T-helper 1 cell treated with Interleukin-12 subunit alpha and Interleukin-12 subunit beta and Interleukin-4 antibody, amounts not matched to agents 30 μg/mL and 1 μg/mL, for 36 hours (primary cell): Measurements from ENCODE around the gene COA8.

ENCODE experiments used
- H3K27ac Mint-ChIP-seq: one replicate; pipeline ENCODE4 v1.8.0; 2021; ENCODE audit warnings: mild to moderate bottlenecking, mixed read lengths
- H3K27me3 Mint-ChIP-seq: one replicate; pipeline ENCODE4 v1.8.0; 2021; ENCODE audit warnings: low read depth, mixed read lengths
- H3K36me3 Mint-ChIP-seq: one replicate; pipeline ENCODE4 v1.8.0; 2021; ENCODE audit warnings: low read depth, mixed read lengths
- H3K4me1 Mint-ChIP-seq: one replicate; pipeline ENCODE4 v1.8.0; 2021; ENCODE audit warnings: low read depth, mixed read lengths
- H3K4me3 Mint-ChIP-seq: one replicate; pipeline ENCODE4 v1.8.0; 2021; ENCODE audit warnings: mild to moderate bottlenecking, moderate library complexity, mixed read lengths
- H3K9me3 Mint-ChIP-seq: one replicate; pipeline ENCODE4 v1.8.0; 2021; ENCODE audit warnings: mixed read lengths

The COA8 gene

DNA sequence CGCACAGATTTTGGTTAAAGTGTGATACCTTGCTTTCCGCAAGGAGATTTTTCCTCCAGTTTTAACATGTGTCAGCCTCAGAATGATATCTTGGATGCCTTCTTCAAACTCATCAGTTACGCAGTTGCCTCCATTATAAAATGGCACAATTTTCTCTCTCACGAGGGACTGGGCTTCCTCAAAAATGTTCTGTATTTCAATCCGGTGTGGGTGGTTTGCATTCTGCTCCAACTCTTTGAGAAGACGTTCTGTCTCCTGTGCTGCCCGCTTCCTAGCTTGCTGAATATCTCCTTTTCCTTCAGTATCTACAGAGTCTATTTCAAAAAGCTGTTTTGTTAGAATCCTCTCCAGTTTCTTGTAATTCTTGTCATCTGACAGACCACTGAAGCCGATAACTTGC is 2.1 kb upstream of the COA8 start:
- Mint-ChIP-seq H3K4me3 (peak overlapping the region; percentile 96), H3K27ac (no peak overlapping the region), H3K36me3 (peaks cover 19% of the 10 kb centered on the region), H3K4me1 (peaks cover 37% of the 10 kb centered on the region), H3K27me3 (no peaks in the 10 kb centered on the region), H3K9me3 (no peaks in the 10 kb centered on the region)

DNA sequence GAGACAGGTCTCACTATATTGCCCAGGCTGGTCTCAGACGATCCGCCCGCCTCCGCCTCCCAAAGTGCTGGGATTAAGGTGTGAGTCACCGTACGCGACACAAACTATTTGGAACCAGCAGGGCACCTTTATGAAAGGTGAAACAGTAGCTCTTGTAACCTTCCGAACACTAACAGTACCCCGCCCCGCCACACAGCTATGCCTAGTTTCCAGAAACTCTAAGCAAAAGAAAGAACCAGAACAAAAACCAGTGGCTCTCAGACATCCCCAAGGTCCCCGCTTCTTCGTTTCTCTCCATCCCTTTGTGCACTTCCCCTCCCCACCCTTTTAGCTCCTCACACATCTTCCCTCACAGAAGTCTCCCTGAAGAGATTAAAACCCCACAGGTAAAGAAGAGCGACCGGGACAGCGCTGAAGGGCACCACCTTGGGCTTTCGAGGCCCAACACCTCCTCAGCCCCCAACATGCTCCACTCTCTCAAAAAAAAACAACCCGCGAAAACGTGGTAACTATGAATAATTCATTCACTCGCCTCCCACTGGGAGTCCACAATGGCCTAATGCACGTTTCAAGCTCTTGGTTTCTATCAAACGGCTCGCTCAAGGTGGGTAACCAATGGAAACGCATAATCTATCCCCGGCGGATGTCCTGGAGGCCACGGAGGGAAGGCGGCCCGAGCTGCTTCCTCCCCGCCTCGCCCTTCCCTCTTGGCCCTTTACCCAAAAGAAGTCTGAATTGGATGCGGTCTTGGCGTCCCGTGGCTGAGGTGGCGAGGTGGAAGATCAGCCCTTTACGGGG is 1.2 kb upstream of the COA8 start:
- H3K4me1 Mint-ChIP-seq, result peaks cover 37% of the 10 kb centered on the region
- H3K27ac Mint-ChIP-seq, result peak overlapping the region; percentile 90
- H3K9me3 Mint-ChIP-seq, result no peaks in the 10 kb centered on the region
- H3K27me3 Mint-ChIP-seq, result no peaks in the 10 kb centered on the region
- peak overlapping the region; percentile 96 for H3K4me3 Mint-ChIP-seq
- peaks cover 19% of the 10 kb centered on the region for H3K36me3 Mint-ChIP-seq

DNA sequence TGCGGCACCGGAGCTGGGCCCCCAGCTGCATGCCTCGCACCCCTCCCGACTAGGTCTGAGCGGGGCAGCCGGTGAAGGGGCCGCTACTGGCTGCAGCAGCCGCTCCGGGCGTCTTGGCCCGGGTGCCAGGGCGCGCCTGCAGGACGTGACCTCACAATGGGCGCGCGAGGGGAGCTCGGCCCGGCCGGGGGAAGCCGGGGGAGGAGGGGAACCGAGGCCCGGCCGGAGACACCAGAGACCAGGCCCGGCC is 656 bp upstream of the COA8 start:
- peaks cover 36% of the 10 kb centered on the region for H3K4me1 Mint-ChIP-seq
- peak overlapping the region; percentile 90 for H3K27ac Mint-ChIP-seq
- no peaks in the 10 kb centered on the region for H3K27me3 Mint-ChIP-seq
- H3K36me3 Mint-ChIP-seq, result peaks cover 19% of the 10 kb centered on the region
- peak overlapping the region; percentile 96 for H3K4me3 Mint-ChIP-seq
- no peaks in the 10 kb centered on the region for H3K9me3 Mint-ChIP-seq

DNA sequence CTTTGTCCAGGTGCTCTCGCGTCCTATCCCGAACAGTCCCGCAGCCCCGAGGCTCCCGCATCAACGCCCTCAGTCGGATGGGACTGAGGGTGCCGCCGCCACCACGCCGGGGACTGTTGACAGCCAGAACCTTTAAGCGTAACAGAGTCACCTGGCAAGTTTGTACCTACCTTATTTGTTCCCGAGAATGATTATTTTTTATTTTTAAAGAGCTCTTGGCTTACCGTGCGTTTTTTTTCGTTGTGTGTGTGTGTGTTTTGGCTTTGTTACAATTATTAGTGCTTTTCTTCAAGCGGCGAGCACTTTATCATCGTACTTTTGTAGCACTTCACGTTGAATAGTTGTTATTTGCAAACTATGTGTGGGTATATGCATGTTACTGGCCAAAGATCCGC is 463 bp downstream of the COA8 start:
- Mint-ChIP-seq H3K9me3 (no peaks in the 10 kb centered on the region), H3K4me1 (peaks cover 35% of the 10 kb centered on the region), H3K27me3 (no peaks in the 10 kb centered on the region), H3K27ac (peak overlapping the region; percentile 83), H3K36me3 (peaks cover 17% of the 10 kb centered on the region), H3K4me3 (peak overlapping the region; percentile 91)

DNA sequence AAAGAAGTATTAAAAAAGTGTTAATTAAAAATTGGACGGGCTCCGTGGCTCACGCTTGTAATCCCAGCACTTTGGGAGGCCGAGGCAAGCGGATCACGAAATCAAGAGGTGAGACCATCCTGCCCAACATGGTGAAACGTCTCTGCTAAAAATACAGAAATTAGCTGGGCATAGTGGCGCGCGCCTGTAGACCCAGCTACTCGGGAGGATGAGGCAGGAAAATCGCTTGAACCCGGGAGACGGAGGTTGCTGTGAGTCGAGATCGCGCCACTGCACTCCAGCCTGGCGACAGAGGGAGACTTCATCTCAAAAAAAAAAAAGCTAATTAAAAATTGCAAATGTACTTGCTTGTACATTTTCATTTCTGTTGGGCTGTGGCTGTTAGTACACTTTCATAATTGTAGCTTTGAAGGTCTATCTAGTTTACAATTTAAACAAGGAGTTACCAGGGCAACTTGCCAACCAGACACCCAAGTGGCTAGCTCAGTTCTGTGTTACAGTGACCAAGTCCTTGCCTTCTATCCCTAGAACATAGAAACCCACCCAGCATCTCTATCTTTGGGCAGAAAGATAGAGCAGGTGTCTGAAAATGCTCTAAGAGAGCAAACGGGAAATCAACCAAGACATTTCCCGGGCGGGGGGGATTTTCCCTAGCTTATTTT is 1.2 kb downstream of the COA8 start:
- Mint-ChIP-seq H3K9me3 (no peaks in the 10 kb centered on the region), H3K27me3 (no peaks in the 10 kb centered on the region), H3K4me1 (peaks cover 33% of the 10 kb centered on the region), H3K4me3 (peak overlapping the region; percentile 91), H3K27ac (peak overlapping the region; percentile 31), H3K36me3 (peaks cover 14% of the 10 kb centered on the region)

DNA sequence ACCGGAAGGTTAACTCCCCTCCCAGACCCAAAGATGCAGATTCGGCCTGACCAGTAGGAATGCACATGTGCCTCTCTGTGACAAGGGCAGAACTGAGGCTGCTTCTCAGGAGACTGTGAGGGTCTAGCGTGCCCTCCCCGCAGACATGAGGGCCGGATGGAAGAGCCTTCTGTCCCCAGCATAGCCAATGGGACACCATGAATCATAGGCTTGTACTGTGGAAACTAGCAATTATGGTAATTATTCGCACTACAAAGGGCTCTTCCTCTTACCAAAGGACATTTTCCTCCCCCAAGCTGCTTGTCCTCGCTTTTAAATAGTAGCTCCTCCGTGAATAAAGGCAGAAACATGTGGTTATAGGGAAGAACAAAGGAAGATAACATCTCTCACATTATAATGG is 6.2 kb downstream of the COA8 start:
- Mint-ChIP-seq H3K9me3 (no peaks in the 10 kb centered on the region), H3K27ac (no peak overlapping the region), H3K27me3 (no peaks in the 10 kb centered on the region), H3K4me3 (no peak overlapping the region), H3K36me3 (peaks cover 4% of the 10 kb centered on the region), H3K4me1 (peaks cover 7% of the 10 kb centered on the region)

DNA sequence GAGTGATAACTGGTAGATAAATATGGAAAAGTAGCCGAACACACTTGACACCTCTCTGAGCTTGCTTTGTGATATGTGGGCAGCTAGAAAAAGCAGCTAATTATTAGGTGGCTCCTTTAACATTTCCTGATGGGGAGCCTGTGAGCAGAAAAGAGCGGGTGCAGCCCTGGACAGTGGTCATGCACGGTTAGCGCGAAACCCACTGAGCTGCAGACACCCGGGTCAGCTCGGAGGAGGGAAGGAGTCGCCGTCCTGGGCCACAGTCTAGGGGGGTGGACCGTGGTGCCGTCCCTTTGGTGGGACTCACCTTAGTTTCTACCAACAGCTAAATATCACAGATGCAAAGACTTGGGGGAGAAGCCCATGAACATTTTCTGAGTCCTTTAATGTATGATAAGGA is 6.6 kb downstream of the COA8 start:
- Mint-ChIP-seq H3K9me3 (no peaks in the 10 kb centered on the region), H3K36me3 (peaks cover 5% of the 10 kb centered on the region), H3K27ac (no peak overlapping the region), H3K4me1 (peaks cover 4% of the 10 kb centered on the region), H3K4me3 (no peak overlapping the region), H3K27me3 (no peaks in the 10 kb centered on the region)

DNA sequence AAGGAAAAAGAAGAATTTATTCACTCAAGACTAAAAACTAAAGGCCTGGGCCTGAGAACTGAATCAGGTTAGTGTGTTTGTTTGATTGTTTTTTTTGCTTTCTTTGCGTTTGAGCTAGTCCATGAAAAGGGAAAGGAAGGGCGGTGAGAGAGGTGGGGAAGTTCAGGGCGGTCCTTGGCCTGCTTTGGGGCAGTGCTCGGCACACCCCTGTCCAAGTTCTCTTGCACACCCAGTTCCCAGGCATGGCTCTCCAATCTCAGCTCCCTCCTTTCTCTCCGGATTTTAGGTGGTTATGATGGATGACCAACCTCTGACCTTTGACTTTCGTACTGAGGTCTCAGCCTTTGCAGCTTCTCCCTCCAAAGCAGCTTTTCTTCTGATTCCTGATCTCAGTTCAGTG is 11.3 kb downstream of the COA8 start:
- Mint-ChIP-seq H3K9me3 (no peaks in the 10 kb centered on the region), H3K4me3 (no peak overlapping the region), H3K27ac (no peak overlapping the region), H3K36me3 (peaks cover 16% of the 10 kb centered on the region), H3K4me1 (no peaks in the 10 kb centered on the region), H3K27me3 (no peaks in the 10 kb centered on the region)

DNA sequence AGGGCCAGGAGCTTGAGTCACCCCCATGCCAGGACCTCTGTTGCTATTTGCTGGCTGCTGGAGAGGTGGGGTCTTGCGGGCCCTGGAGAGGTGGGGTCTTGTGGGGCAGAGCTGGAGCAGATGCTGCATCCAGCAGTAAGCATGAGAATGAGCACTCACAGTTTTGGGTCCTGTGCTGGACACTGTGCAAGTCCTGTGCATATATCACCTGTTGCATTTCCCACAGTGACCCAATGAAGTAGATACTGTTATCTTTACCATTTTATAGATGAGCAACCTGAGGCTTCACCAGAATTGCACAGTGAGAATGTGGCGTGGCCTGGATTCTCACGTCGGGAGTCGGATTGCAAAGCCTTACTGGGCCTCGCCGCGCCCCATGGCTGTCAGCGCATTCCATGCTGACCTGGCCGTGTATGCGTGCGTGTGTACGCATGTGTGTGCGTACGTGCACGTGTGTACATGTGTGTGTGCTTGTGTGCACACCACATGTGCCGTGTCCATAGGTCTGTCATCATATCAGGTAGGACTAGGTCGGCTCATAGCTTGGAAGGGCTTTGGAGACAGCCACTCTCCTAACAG is 12.0 kb downstream of the COA8 start:
- H3K9me3 Mint-ChIP-seq, result no peaks in the 10 kb centered on the region
- H3K27me3 Mint-ChIP-seq, result no peaks in the 10 kb centered on the region
- no peak overlapping the region for H3K27ac Mint-ChIP-seq
- peaks cover 16% of the 10 kb centered on the region for H3K36me3 Mint-ChIP-seq
- H3K4me3 Mint-ChIP-seq, result no peak overlapping the region
- H3K4me1 Mint-ChIP-seq, result no peaks in the 10 kb centered on the region

DNA sequence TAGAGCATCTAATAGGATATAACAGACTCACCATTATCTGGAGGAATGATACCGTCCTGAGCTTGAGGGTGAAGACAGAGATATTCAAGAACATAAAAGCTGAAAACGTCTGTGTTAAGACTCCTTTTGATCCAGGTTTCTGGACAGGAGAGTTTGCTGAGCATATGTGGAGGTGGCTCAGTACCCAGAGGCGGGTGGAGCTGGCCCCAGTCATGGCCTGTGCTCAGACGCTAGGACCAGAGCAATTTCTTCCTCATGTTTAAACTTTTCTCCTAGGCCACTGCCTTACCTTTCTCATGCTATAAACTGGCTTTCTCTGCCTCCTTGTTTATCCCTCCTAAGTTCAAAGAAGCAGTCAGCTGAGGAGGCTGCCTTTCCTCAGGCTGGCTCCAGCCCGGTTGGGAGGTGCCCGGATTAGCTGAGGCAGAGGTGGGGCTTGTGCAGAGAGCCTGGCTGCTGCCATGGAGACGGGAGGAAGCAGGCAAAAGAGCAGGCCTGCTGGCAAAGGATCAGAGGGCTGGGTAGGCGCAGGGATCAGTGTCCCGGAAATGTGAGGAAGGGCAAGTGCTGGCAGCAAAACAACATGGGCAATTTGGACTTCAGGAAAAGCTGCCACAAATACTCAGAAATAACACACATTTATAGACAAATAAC is 13.7 kb downstream of the COA8 start:
- H3K4me1 Mint-ChIP-seq, result no peaks in the 10 kb centered on the region
- H3K36me3 Mint-ChIP-seq, result peaks cover 16% of the 10 kb centered on the region
- H3K9me3 Mint-ChIP-seq, result no peaks in the 10 kb centered on the region
- no peak overlapping the region for H3K4me3 Mint-ChIP-seq
- H3K27me3 Mint-ChIP-seq, result no peaks in the 10 kb centered on the region
- H3K27ac Mint-ChIP-seq, result peak overlapping the region; percentile 26

DNA sequence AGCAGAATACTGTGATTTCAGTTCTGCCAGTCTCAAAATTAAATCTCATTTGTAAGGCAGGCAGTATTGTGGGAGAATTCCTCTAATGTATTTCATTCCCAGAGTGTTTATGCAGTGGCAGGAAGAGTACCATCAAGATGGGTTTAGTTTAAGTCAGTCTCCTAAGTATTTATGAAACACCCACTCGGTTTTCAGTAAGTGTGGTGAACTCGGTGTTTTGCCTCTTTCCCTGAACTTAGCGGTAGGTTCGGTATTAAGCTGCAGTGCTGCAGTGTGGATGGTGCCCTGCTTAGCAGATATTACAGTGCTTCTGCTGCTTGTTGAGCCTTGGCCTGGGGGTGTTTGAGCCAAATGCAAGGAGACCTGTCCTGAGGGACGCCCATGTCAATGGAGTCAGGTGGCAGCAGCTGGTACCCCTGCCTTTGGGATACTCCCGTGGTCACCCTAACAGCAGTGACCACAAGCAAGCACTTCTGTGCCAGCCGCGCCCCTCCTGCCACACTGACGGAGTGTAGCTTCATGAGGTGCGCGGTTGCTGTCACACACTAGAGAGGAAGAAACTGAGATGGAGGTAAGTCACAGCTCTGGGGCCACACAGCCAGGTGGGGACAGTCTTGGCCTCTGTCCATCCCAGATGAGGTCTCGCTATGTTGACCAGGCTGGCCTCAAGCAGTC is 15.8 kb downstream of the COA8 start:
- no peaks in the 10 kb centered on the region for H3K4me1 Mint-ChIP-seq
- no peaks in the 10 kb centered on the region for H3K9me3 Mint-ChIP-seq
- H3K4me3 Mint-ChIP-seq, result no peak overlapping the region
- no peaks in the 10 kb centered on the region for H3K27me3 Mint-ChIP-seq
- no peak overlapping the region for H3K27ac Mint-ChIP-seq
- H3K36me3 Mint-ChIP-seq, result peaks cover 13% of the 10 kb centered on the region

DNA sequence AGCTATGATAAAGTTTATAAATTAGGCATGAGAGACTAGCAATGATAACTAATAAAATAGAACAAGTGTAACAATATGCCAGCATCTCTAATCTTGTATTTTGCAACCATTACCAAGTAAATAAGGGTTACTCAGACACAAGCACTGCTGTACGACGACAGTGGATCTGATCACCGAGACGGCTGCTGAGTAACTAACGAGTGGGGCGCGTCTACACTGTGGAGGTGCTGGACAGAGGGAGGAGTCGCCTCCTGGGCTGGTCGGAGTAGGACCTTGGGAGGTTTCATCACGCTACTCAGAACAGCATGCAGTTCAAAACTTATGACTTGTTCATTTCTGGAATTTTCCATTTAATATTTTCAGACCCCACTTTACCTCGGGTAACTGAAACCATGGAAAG is 18.4 kb downstream of the COA8 start:
- Mint-ChIP-seq H3K27me3 (no peaks in the 10 kb centered on the region), H3K4me3 (no peak overlapping the region), H3K36me3 (peaks cover 3% of the 10 kb centered on the region), H3K9me3 (no peaks in the 10 kb centered on the region), H3K4me1 (no peaks in the 10 kb centered on the region), H3K27ac (no peak overlapping the region)

DNA sequence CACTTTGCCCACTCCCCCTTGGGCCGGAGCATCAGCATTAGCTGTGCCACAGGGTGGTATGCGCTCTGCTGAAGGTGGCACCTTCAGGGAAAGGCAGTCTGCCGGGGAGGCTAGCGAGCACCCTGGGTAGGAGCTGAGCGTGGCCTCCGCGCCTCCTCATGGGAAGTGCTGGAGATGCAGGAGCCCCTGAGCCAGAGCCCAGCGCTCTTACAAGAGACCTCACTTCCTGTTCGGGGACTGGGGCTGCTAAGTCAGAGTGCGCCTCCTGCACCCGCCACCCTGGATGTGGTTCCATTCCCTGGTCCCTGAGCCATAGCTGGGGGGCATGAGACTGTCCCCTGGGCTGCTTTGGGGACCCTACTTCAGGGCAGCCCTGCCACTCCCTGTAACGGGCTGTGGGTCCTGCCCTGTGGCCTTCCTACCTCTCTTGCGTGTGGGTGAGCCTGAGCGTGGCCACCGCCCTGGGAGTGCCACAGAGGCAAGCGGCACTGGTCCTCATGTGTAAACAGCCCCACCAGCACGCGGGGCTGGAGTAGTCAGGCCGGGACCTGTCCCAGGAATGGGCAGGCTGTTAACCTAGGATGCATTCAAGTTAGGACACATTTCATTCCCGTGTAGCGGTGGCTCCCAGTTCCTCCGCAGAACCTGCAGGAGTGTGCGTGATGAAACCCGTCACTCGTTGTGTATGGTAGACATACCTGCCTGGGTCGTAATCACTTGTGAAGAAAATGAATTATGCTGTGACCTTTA is 19.4 kb downstream of the COA8 start:
- no peaks in the 10 kb centered on the region for H3K9me3 Mint-ChIP-seq
- no peak overlapping the region for H3K27ac Mint-ChIP-seq
- H3K4me1 Mint-ChIP-seq, result no peaks in the 10 kb centered on the region
- no peak overlapping the region for H3K4me3 Mint-ChIP-seq
- no peaks in the 10 kb centered on the region for H3K36me3 Mint-ChIP-seq
- H3K27me3 Mint-ChIP-seq, result no peaks in the 10 kb centered on the region

DNA sequence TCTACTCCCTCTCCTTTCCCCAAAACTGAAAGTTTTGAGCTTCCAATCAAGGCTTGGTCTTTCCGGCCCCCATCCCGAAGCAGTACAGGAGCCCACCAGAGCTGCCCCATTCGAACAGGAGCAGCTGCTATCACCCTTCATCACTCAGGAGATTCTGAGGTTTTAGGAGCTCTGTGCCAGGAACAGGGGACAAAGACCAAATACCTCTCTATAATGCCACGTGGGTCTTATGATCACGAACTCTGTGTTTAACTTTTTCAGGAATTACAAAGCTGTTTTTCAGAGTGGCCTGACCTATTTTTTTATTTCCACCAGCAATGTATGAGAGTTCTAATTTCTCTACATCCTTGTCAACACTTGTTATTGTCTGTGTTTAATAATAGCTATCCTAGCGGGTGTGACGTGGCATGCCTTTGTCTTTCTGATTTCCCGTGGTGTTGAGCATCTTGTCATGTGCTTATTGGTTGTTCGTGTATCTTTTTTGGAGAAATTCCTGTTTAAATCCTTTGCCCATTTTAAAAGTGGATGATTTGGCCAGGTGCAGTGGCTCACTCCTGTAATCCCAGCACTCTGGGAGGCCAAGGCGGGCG is 21.7 kb downstream of the COA8 start:
- Mint-ChIP-seq H3K27ac (no peak overlapping the region), H3K4me1 (no peaks in the 10 kb centered on the region), H3K4me3 (no peak overlapping the region), H3K36me3 (no peaks in the 10 kb centered on the region), H3K9me3 (no peaks in the 10 kb centered on the region), H3K27me3 (no peaks in the 10 kb centered on the region)
